NOMO-1 treated with DMSO at 0.1 percent for 48 hours (cell line): ENCODE measurements around the gene AIFM3.

Experiments used
- DNase-seq: peaks from one replicate; lab custom pipeline; 2025; ENCODE audit not compliant: unreplicated experiment; lab: John Stamatoyannopoulos, UW

The AIFM3 gene

GRCh38 chr22:20957683-20958431, 9.2 kb upstream of the AIFM3 start:
- DNase-seq = peak; percentile 46

GRCh38 chr22:20959578-20960461, 7.2 kb upstream of the AIFM3 start:
- DNase-seq = no peak

GRCh38 chr22:20960609-20961008, 6.4 kb upstream of the AIFM3 start:
- DNase-seq = no peak

GRCh38 chr22:20962491-20962945, 4.5 kb upstream of the AIFM3 start:
- DNase-seq = no peak

- DNase-seq = no peak
Measured at GRCh38 chr22:20963201-20964052, 3.6 kb upstream of the AIFM3 start.

GRCh38 chr22:20964090-20964798, 2.8 kb upstream of the AIFM3 start:
- no peak for DNase-seq

- DNase-seq = no peak
Measured at GRCh38 chr22:20964799-20965103, 2.3 kb upstream of the AIFM3 start.

GRCh38 chr22:20965104-20965887, 1.8 kb upstream of the AIFM3 start:
- DNase-seq = no peak

- DNase-seq = no peak
Measured at GRCh38 chr22:20965888-20966855, 883 bp upstream of the AIFM3 start.

GRCh38 chr22:20967697-20968211, 699 bp downstream of the AIFM3 start:
- no peak for DNase-seq

- peak; percentile 41 for DNase-seq
Measured at GRCh38 chr22:20968281-20968977, 1.4 kb downstream of the AIFM3 start.

GRCh38 chr22:20970939-20971657, 4.0 kb downstream of the AIFM3 start:
- no peak for DNase-seq

GRCh38 chr22:20972014-20972694, 5.1 kb downstream of the AIFM3 start:
- peak; percentile 1 for DNase-seq

GRCh38 chr22:20972933-20973577, 6.0 kb downstream of the AIFM3 start:
- no peak for DNase-seq

- no peak for DNase-seq
Measured at GRCh38 chr22:20973634-20974286, 6.7 kb downstream of the AIFM3 start.
